Omental fat pad (tissue), 4 donors: ENCODE data around the gene PECR. TPM values are rescaled to one million over a fixed set of nuclear protein-coding genes. Genes with fewer than 3 reads are reported as not detected.

Source experiments
- ATAC-seq: fragments of 150-250 bp; one replicate; pipeline ENCODE4 v1.9.1; 2016; ENCODE audit warnings: mild to moderate bottlenecking, moderate library complexity; ENCODE audit not compliant: low FRiP score
- DNase-seq: peaks from one replicate; pipeline ENCODE4 v3.0.0-alpha.2; 2019; ENCODE audit warnings: low spot score
- CTCF ChIP-seq, 3 donors: fragments of 450-650 bp; IDR thresholded peaks; one replicate each; pipeline ENCODE4 v1.5.1; 2016 to 2017; ENCODE audit warnings: antibody characterized with exemption in 3 of 3, mild to moderate bottlenecking in 3 of 3, moderate library complexity in 2 of 3
- total RNA-seq, 4 donors: library from RNA; depleted of rRNA; stranded (reverse); fragments of >200 nt; gene quantifications; one replicate each; pipeline ENCODE4 v1.1.0, GENCODE V29; 2016

The PECR gene
- total RNA-seq, 4 donors from 2014 or later = 18.5 to 57.9 (median 24.2) TPM

DNA sequence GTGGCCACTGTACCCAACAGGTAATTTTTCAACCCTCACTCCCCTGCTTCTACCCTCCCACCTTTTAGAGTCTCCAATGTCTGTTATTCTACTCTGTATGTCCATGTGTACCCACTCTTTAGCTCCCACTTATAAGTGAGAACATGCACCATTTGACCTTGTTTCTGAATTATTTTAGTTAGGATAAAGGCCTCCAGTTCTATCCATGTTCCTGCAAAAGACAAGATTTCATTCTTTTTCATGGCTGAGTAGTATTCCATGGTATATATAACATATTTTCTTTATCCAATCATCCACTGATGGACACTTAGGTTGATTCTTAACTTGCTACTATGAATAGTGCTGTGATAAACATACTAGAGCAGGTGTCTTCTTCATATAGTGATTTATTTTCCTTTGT lies 9.1 kb downstream of the PECR start:
- DNase-seq (no peak), ATAC-seq (no peak)
- TF ChIP-seq CTCF (IDR thresholded peaks at IDR 0.05) = no peak

DNA sequence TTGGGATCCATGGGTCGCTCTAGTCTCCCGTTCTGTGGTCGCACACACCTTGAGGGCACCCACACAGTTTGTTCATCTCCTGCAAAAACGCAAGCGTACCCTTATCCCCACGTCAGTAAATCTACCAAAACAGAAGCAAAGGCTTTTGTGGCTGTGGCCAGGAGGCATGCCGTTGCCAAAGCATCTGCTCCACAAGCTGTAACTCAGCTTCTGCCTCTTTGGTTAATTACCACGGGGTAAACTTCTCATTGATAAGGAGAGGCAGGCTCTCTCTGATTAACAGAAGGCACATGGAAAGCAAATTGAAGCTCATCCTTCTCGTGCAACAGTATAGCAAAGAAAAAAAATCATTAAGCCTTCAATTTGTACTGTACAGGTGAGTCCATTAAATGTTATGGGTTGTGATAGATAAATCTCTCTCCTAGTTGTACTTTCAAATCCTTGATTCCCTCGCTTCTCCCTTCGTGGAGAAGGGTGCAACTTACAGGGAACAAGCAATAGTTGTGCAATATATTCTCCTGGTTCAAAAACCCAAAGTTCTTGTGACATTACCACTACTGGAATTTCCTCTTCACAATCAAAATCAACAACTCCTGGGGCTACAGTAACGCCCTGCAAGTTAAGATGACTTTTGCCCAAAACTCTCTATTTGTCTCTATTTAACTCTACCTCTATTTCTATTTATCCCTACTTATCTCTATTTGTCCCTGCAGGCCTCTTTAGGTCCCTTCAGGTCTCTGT lies 10.3 kb downstream of the PECR start:
- no peak for TF ChIP-seq CTCF (IDR thresholded peaks at IDR 0.05)
- ATAC-seq (no peak), DNase-seq (no peak)

DNA sequence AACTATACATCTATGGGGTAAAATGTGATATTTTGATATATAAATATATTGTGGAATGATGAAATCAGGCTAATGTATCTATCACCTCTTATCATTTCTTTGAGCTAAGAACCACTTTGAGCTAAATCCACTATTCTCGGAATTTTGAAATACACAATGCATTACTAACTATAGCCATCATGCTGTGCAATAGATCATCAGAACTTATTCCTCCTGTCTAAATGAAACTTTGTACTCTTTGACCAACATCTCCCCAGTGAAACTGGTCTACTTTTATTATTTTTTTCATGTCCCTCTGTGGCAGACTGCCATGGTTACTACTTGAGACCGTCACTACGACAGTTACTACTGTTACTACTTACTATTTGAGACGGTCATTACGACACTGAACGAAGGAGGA lies 11.4 kb downstream of the PECR start:
- DNase-seq (no peak), ATAC-seq (no peak)
- no peak for TF ChIP-seq CTCF (IDR thresholded peaks at IDR 0.05)

- DNase-seq (no peak), ATAC-seq (no peak)
- no peak for TF ChIP-seq CTCF (IDR thresholded peaks at IDR 0.05)
Observed at GRCh38 chr2:216069028-216069427, 12.6 kb downstream of the PECR start.

- no peak for ATAC-seq
- no peak for TF ChIP-seq CTCF (IDR thresholded peaks at IDR 0.05)
- no peak for DNase-seq
Observed at GRCh38 chr2:216066230-216066629, 15.4 kb downstream of the PECR start.

DNA sequence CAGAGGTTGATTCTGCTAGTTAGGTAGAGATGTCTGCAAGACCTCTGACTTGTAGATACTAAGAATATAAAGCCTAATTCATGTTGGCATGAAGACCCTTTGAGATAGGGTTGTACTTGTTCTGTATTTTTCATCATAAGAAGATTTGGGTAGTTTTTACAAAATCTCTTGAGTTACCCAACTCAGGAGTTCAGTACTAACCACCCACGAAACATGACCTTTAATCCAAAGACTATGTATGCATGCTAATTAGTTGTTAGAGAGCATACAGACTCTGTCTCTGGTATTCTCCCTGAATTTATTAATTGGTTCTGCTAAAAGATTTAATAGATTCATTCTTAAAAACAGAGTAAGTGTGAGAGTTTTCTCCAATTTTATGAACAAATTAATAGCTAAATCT lies 16.9 kb downstream of the PECR start:
- ATAC-seq (no peak), DNase-seq (no peak)
- no peak for TF ChIP-seq CTCF (IDR thresholded peaks at IDR 0.05)

- no peak for TF ChIP-seq CTCF (IDR thresholded peaks at IDR 0.05)
- ATAC-seq = no peak
- DNase-seq = no peak
Observed at GRCh38 chr2:216064014-216064630, 17.5 kb downstream of the PECR start.
